ENCODE results near the gene TMEM220.

TMEM220 gene

DNA sequence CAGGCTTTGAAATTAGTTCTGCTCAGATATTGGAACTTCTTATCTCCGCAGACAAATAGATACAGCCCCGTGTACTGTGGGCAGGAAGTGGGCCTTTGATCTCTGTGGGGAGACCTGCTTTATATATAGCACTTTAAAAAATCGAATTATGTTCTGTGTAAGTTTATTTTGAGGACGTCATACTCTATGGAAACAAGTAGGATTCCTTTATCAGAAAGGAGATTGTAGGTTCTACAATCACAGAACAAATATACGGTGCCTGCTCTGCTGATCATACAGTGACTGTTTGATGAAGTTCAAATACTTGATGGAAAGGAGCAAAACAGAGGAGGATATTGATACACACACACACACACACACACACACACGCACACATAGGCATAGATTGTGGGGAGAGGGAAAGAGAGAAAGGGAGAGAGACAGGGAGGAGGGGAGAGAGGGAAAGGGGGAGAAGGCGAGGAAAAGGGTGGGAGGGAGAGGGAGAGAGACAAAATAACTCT is 14.7 kb upstream of the TMEM220 start:
- no peak overlapping the region for H3K27ac ChIP-seq
- H3K4me3 ChIP-seq (ENCODE audit: low read depth, low read length), result no peak overlapping the region
- TF ChIP-seq, protein P1, sequence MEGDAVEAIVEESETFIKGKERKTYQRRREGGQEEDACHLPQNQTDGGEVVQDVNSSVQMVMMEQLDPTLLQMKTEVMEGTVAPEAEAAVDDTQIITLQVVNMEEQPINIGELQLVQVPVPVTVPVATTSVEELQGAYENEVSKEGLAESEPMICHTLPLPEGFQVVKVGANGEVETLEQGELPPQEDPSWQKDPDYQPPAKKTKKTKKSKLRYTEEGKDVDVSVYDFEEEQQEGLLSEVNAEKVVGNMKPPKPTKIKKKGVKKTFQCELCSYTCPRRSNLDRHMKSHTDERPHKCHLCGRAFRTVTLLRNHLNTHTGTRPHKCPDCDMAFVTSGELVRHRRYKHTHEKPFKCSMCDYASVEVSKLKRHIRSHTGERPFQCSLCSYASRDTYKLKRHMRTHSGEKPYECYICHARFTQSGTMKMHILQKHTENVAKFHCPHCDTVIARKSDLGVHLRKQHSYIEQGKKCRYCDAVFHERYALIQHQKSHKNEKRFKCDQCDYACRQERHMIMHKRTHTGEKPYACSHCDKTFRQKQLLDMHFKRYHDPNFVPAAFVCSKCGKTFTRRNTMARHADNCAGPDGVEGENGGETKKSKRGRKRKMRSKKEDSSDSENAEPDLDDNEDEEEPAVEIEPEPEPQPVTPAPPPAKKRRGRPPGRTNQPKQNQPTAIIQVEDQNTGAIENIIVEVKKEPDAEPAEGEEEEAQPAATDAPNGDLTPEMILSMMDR (IDR thresholded peaks at IDR 0.05; ENCODE audit: low read depth, low read length, missing control alignments), result no peak
- in situ Hi-C loops (cut with HindIII; ENCODE audit: low pct_ligation_motif_present, low sequenced_read_pairs), result loop anchor here (25.0 kb wide), 1 partner anchor 1243 kb away; the partner anchor contains the start of gene ZNF18
- no peaks in the 10 kb centered on the region for H3K27me3 ChIP-seq (replicated peaks)
- no peak for DNase-seq
- no peaks in the 10 kb centered on the region for H3K36me3 ChIP-seq (replicated peaks)

DNA sequence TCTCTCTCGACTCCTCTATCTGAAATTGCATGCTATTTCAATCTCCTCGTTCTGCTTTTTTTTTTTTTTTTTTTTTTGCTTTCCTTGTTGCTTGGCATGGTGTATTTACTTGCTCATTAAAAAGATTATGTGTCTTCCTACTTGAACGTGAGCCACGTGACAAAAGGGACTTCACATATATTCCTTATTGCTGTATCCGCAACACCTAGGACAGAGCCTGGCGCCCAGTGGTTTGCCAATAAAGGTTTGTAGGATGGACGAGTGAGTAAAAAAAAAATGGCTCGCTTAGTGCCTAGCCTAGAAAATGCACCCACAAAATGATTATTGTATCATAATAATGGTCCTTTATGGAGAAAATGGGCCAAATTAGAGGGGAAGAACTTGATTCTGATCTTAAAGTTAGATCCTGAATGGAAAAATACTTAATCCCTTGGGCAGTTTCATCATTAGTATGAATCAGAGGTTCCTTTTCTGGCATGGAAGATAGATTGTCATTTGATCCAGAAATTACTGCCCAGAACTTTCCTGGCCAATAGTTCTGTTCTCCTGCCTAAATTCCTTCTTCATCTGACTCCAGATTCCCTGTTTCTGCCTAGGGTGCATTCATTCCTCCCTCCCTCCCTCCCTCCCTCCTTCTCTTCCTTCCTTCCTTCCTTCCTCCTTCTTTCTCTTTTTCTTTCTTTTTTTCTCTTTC is 13.6 kb upstream of the TMEM220 start:
- in situ Hi-C loops (cut with HindIII; ENCODE audit: low pct_ligation_motif_present, low sequenced_read_pairs), result loop anchor here (25.0 kb wide), 1 partner anchor 1244 kb away; the partner anchor contains the start of gene ZNF18

DNA sequence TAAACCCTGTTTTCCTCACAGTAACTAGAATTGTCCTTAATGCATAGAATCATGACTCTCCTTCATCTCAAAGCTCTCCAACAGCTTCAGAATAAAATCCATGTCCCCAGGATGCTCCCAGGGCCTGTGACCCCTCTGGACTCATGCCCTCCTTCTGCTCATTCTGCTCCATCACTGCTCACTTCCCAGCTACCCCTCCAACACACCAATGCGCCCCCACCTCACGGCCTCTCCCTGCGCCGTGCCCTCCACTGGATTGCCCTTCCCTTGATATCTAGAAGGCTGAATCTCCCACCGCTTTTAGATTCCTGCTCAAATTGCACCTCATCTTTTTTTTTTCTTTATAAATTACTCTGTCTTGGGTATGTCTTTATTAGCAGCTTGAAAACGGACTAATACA is 12.6 kb upstream of the TMEM220 start:
- Histone ChIP-seq H3K36me3 (replicated peaks) (no peaks in the 10 kb centered on the region), H3K27me3 (replicated peaks) (no peaks in the 10 kb centered on the region), H3K4me3 (ENCODE audit: low read depth, low read length) (no peak overlapping the region), H3K27ac (no peak overlapping the region)
- DNase-seq, result no peak
- TF ChIP-seq, protein P1 (IDR thresholded peaks at IDR 0.05; ENCODE audit: low read depth, low read length, missing control alignments), result no peak
- in situ Hi-C loops (cut with HindIII; ENCODE audit: low pct_ligation_motif_present, low sequenced_read_pairs), result loop anchor here (25.0 kb wide), 1 partner anchor 1245 kb away; the partner anchor contains the start of gene ZNF18

More for the DNA sequence above, 13.6 kb upstream of the TMEM220 start:
- Histone ChIP-seq H3K36me3 (replicated peaks) (no peaks in the 10 kb centered on the region), H3K27me3 (replicated peaks) (no peaks in the 10 kb centered on the region), H3K4me3 (ENCODE audit: low read depth, low read length) (no peak overlapping the region), H3K27ac (no peak overlapping the region)
- no peak for DNase-seq
- TF ChIP-seq, protein P1 (IDR thresholded peaks at IDR 0.05; ENCODE audit: low read depth, low read length, missing control alignments), result no peak

DNA sequence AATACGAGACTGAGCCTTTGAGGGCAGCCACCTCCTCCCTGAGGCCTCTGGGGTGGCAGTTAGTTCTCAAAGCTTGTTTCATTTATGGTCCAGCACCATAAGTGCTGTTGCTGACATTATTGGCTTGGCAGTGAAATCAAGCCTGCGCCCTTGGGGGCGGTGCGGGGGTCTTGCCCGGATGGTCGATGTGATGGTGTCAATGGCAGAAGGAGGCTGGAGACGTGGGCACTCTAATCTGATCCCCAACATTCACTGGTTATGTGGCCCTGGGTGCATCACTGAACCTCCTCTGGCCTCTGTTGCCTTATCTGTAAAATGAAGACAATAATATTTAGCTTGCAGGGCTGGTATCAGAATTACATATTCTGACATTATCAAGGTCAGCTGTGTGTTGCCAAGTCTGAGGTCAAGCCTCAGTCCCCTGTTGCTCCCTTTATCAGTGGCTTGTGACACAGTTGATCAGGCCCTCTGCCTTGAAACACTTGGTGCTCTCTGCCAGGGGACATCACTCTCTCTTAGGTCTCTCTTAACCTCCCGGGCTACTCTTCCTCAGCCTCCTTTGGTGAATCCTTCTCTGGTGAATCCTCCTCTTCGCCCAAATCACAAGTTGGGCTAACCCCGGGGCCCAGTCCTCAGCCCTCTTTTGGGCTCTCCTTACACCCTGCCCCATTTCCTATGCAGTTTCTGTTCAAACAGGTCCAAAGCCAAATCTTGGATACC is 11.8 kb upstream of the TMEM220 start:
- Histone ChIP-seq H3K27me3 (replicated peaks) (no peaks in the 10 kb centered on the region), H3K36me3 (replicated peaks) (no peaks in the 10 kb centered on the region), H3K27ac (no peak overlapping the region), H3K4me3 (ENCODE audit: low read depth, low read length) (no peak overlapping the region)
- TF ChIP-seq, protein P1 (IDR thresholded peaks at IDR 0.05; ENCODE audit: low read depth, low read length, missing control alignments), result no peak
- no peak for DNase-seq
- in situ Hi-C loops (cut with HindIII; ENCODE audit: low pct_ligation_motif_present, low sequenced_read_pairs), result loop anchor here (25.0 kb wide), 1 partner anchor 1246 kb away; the partner anchor contains the start of gene ZNF18

- in situ Hi-C loops (cut with HindIII; ENCODE audit: low pct_ligation_motif_present, low sequenced_read_pairs), result loop anchor here (25.0 kb wide), 1 partner anchor 1248 kb away; the partner anchor contains the start of gene ZNF18
Measured at GRCh38 chr17:10739386-10739785, 9.6 kb upstream of the TMEM220 start.

More at GRCh38 chr17:10739386-10739785, 9.6 kb upstream of the TMEM220 start:
- H3K27me3 ChIP-seq (replicated peaks), result no peaks in the 10 kb centered on the region
- DNase-seq, result no peak
- no peak overlapping the region for H3K27ac ChIP-seq
- TF ChIP-seq, protein P1 (IDR thresholded peaks at IDR 0.05; ENCODE audit: low read depth, low read length, missing control alignments), result no peak
- H3K4me3 ChIP-seq (ENCODE audit: low read depth, low read length), result no peak overlapping the region
- no peaks in the 10 kb centered on the region for H3K36me3 ChIP-seq (replicated peaks)
